ENCODE measurements around the gene TDRD7.

GRCh38 chr9:97372580-97372979, 39.3 kb upstream of the TDRD7 start:
- no peak for TF ChIP-seq CTCF (IDR thresholded peaks at IDR 0.05)
- TF ChIP-seq POLR2A (IDR thresholded peaks at IDR 0.05): no peak
